NB4 (cell line): ENCODE measurements around the gene KRTAP10-10.

Experiments
- MYC ChIP-seq: IDR thresholded peaks from 2 replicates; pipeline ENCODE4 v1.6.1; 2011; ENCODE audit warnings: low read depth, low read length
- POLR2A ChIP-seq: IDR thresholded peaks from 2 replicates; pipeline ENCODE4 v1.6.1; 2011; ENCODE audit warnings: mild to moderate bottlenecking; ENCODE audit not compliant: insufficient read length; ENCODE audit errors: extremely low read depth
- TF ChIP-seq, protein P1 (sequence below): IDR thresholded peaks from one replicate; pipeline ENCODE4 v1.5.1; 2012; ENCODE audit warnings: low read depth, low read length
- TF ChIP-seq, protein P2 (sequence below): IDR thresholded peaks from 2 replicates; pipeline ENCODE4 v1.6.1; 2011; ENCODE audit warnings: low read depth, low read length

DNA sequence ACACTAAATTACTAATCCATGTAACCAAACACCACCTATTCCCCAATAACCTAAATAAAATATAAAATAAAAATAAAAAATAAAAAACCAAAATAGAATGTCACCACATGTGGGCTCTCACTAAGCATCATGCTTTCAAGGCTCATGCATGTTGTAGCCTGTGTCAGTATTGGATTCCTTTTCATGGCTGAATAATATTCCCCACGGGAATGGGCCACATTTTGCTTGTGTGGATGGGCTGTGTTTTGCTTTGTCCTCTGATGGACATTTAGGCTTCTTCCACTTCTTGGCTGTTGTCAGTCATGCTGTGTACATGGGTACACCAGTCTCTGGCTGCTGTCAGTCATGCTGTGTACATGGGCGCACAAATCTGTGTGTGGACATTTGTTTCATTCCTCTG, 48.1 kb upstream of the KRTAP10-10 start:
- TF ChIP-seq, protein P1, sequence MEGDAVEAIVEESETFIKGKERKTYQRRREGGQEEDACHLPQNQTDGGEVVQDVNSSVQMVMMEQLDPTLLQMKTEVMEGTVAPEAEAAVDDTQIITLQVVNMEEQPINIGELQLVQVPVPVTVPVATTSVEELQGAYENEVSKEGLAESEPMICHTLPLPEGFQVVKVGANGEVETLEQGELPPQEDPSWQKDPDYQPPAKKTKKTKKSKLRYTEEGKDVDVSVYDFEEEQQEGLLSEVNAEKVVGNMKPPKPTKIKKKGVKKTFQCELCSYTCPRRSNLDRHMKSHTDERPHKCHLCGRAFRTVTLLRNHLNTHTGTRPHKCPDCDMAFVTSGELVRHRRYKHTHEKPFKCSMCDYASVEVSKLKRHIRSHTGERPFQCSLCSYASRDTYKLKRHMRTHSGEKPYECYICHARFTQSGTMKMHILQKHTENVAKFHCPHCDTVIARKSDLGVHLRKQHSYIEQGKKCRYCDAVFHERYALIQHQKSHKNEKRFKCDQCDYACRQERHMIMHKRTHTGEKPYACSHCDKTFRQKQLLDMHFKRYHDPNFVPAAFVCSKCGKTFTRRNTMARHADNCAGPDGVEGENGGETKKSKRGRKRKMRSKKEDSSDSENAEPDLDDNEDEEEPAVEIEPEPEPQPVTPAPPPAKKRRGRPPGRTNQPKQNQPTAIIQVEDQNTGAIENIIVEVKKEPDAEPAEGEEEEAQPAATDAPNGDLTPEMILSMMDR, result no peak
- TF ChIP-seq, protein P2, sequence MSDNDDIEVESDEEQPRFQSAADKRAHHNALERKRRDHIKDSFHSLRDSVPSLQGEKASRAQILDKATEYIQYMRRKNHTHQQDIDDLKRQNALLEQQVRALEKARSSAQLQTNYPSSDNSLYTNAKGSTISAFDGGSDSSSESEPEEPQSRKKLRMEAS, result no peak
- TF ChIP-seq POLR2A (no peak), MYC (no peak)
